ENCODE data around the gene NTN3. TPM values are rescaled to one million over a fixed set of nuclear protein-coding genes. Genes with fewer than 3 reads are reported as not detected.
A peak's percentile ranks its signal among the peaks of the same experiment; 100 is the strongest.
"Not testable (repeated sequence)": the region's sequence is repeated elsewhere in the genome, so short reads cannot be mapped to it uniquely, and the experiment has no call there.

Gene NTN3
- total and polyA plus RNA-seq, 9 donors, result 0.12 to 0.34 (median 0.19) TPM; not detected in 5

DNA sequence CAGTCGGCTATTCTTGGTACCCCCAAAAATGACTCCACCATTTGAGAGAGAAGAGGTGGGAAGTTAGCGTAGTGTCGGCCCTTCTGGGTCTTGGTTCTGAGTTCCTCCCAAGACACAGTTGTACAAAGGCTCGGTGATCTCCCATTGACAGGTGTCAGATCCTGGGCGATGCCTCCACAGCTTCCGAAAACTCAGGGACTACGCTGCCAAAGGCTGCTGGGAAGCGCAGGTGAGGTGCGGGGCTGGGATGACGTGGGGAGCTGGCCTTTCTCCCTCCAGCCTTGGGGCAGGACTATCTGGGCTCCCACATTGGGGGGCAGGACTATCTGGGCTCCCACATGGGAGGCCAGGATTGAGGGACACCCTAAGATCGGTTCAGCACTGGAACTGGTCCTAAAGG is 31.5 kb upstream of the NTN3 start:
- no peaks in the 10 kb centered on the region for H3K27me3 ChIP-seq
- no peak overlapping the region for H3K4me3 ChIP-seq
- no peaks in the 10 kb centered on the region for H3K9me3 ChIP-seq
- H3K27ac ChIP-seq, result no peak overlapping the region
- no peaks in the 10 kb centered on the region for H3K4me1 ChIP-seq (ENCODE audit: insufficient read depth)
- DNase-seq, result no peak
- no peaks in the 10 kb centered on the region for H3K36me3 ChIP-seq
- 94 to 98% (median 95%) methylated on average over 11 of the region's 11 CpGs for WGBS, 3 donors
- TF ChIP-seq POLR2A (IDR thresholded peaks at IDR 0.05) (no peak), EP300 (IDR thresholded peaks at IDR 0.05) (no peak)
- TF ChIP-seq, protein P1, sequence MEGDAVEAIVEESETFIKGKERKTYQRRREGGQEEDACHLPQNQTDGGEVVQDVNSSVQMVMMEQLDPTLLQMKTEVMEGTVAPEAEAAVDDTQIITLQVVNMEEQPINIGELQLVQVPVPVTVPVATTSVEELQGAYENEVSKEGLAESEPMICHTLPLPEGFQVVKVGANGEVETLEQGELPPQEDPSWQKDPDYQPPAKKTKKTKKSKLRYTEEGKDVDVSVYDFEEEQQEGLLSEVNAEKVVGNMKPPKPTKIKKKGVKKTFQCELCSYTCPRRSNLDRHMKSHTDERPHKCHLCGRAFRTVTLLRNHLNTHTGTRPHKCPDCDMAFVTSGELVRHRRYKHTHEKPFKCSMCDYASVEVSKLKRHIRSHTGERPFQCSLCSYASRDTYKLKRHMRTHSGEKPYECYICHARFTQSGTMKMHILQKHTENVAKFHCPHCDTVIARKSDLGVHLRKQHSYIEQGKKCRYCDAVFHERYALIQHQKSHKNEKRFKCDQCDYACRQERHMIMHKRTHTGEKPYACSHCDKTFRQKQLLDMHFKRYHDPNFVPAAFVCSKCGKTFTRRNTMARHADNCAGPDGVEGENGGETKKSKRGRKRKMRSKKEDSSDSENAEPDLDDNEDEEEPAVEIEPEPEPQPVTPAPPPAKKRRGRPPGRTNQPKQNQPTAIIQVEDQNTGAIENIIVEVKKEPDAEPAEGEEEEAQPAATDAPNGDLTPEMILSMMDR (IDR thresholded peaks at IDR 0.05), result no peak
- intact Hi-C loops (cut with DNase I), result loop anchor here in 1 of 4 donors (10.0 kb wide), 2 partner anchors 65 to 95 kb away; partner anchors contain the start of gene ABCA3

GRCh38 chr16:2441143-2441804 is 29.8 kb upstream of the NTN3 start:
- H3K27ac ChIP-seq; H3K4me1 ChIP-seq (ENCODE audit: insufficient read depth); H3K4me3 ChIP-seq; intact Hi-C loops (cut with DNase I); H3K36me3 ChIP-seq; H3K9me3 ChIP-seq; H3K27me3 ChIP-seq; DNase-seq: not testable (repeated sequence)
- 78 to 87% (median 79%) methylated on average over 14 to 15 of the region's 15 CpGs for WGBS, 3 donors

DNA sequence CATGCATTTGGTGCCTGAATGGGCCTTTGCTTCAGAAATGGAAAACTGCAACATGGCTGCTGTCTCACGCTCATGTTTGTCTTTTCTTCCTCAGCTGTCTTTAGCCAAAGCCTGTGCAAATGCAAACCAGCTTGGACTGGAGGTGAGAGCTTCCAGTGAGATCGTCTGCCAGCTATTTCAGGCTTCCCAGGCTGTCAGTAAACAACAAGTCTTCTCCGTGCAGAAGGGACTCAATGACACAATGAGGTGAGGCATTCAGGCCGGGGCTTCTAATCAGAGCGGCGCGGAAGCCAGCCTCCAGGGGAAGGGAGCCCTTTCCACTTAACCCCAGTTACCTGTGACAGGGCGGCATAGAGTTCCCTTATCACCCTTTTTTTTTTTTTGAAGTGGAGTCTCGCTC is 27.5 kb upstream of the NTN3 start:
- 90 to 95% (median 93%) methylated on average over 9 of the region's 9 CpGs for WGBS, 3 donors
- intact Hi-C loops (cut with DNase I), result no loop called here
- DNase-seq, result no peak
- Histone ChIP-seq H3K27ac (no peak overlapping the region), H3K9me3 (no peaks in the 10 kb centered on the region), H3K27me3 (no peaks in the 10 kb centered on the region), H3K36me3 (no peaks in the 10 kb centered on the region), H3K4me1 (ENCODE audit: insufficient read depth) (no peaks in the 10 kb centered on the region), H3K4me3 (no peak overlapping the region)
- no peak for TF ChIP-seq EP300 (IDR thresholded peaks at IDR 0.05)
- TF ChIP-seq POLR2A (IDR thresholded peaks at IDR 0.05), result no peak
- TF ChIP-seq, protein P1 (IDR thresholded peaks at IDR 0.05), result no peak

- 88 to 93% (median 91%) methylated on average over 11 of the region's 11 CpGs for WGBS, 3 donors
- DNase-seq, result peak in 1 of 5 donors; percentile 7
- TF ChIP-seq EP300 (IDR thresholded peaks at IDR 0.05) (no peak), POLR2A (IDR thresholded peaks at IDR 0.05) (no peak)
- TF ChIP-seq, protein P1 (IDR thresholded peaks at IDR 0.05), result no peak
- Histone ChIP-seq H3K36me3 (no peaks in the 10 kb centered on the region), H3K27ac (no peak overlapping the region), H3K27me3 (no peaks in the 10 kb centered on the region), H3K4me1 (ENCODE audit: insufficient read depth) (no peaks in the 10 kb centered on the region), H3K9me3 (no peaks in the 10 kb centered on the region), H3K4me3 (no peak overlapping the region)
- intact Hi-C loops (cut with DNase I), result no loop called here
Observed at GRCh38 chr16:2447920-2448583, 23.0 kb upstream of the NTN3 start.

DNA sequence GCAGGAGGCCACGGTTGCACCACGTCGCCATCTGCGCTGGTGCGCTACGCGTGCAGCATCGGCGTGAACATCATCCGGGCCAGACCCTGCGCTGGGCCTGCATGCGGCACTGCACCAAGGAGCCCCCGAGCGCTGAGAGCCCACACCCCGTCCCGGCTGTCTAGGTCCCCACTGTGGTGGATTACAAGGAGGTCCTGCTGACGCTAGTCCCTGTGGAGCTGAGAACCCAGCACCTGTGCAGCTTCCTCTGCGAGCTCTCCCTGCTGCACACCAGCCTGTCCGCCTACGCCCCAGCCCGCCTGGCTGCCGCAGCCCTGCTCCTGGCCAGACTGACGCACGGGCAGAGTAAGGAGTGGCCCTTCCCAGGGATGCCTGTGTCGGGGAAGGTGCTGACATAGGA is 22.0 kb upstream of the NTN3 start:
- H3K4me1 ChIP-seq (ENCODE audit: insufficient read depth), result no peaks in the 10 kb centered on the region
- WGBS, 3 donors, result 94 to 95% (median 95%) methylated on average over 25 of the region's 25 CpGs
- no peaks in the 10 kb centered on the region for H3K36me3 ChIP-seq
- H3K27me3 ChIP-seq, result no peaks in the 10 kb centered on the region
- H3K27ac ChIP-seq, result no peak overlapping the region
- no peak for TF ChIP-seq EP300 (IDR thresholded peaks at IDR 0.05)
- TF ChIP-seq, protein P1 (IDR thresholded peaks at IDR 0.05), result no peak
- no peak for TF ChIP-seq POLR2A (IDR thresholded peaks at IDR 0.05)
- no peak overlapping the region for H3K4me3 ChIP-seq
- no peaks in the 10 kb centered on the region for H3K9me3 ChIP-seq
- DNase-seq, result no peak
- intact Hi-C loops (cut with DNase I), result no loop called here
